Measurements from ENCODE around the gene PIGU. TPM values are rescaled to one million over a fixed set of nuclear protein-coding genes. Genes with fewer than 3 reads are reported as not detected.

Gene PIGU
- polyA plus RNA-seq, 1 of the 3 experiments (the other 2 are of a cell fraction), result 40.3 TPM

- TF ChIP-seq FOSL2 (IDR thresholded peaks at IDR 0.05; ENCODE audit: borderline replicate concordance, low read depth) (no peak), RAD21 (IDR thresholded peaks at IDR 0.05; ENCODE audit: low read length) (no peak), NFIC (IDR thresholded peaks at IDR 0.05; ENCODE audit: borderline replicate concordance) (no peak), FOXJ3 (CRISPR knock-in tag; IDR thresholded peaks at IDR 0.05) (no peak), ZBTB33 (IDR thresholded peaks at IDR 0.05; ENCODE audit: borderline replicate concordance, low read depth) (no peak), TEAD4 (IDR thresholded peaks at IDR 0.05; ENCODE audit: borderline replicate concordance, insufficient read depth) (no peak)
- TF ChIP-seq, protein P1, sequence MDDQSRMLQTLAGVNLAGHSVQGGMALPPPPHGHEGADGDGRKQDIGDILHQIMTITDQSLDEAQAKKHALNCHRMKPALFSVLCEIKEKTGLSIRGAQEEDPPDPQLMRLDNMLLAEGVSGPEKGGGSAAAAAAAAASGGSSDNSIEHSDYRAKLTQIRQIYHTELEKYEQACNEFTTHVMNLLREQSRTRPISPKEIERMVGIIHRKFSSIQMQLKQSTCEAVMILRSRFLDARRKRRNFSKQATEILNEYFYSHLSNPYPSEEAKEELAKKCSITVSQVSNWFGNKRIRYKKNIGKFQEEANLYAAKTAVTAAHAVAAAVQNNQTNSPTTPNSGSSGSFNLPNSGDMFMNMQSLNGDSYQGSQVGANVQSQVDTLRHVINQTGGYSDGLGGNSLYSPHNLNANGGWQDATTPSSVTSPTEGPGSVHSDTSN (IDR thresholded peaks at IDR 0.05), result no peak
Observed at GRCh38 chr20:34541264-34541901, 135.5 kb downstream of the PIGU start (continued).

- H3K27me3 ChIP-seq (ENCODE audit: insufficient read depth), result no peaks in the 10 kb centered on the region
- H4K20me1 ChIP-seq (ENCODE audit: insufficient read depth), result peaks cover 6% of the 10 kb centered on the region; the same call in 1 of the 2 replicates
- H3K4me3 ChIP-seq (ENCODE audit: low read depth in 2 of 2, low read length in 1 of 2), result no peak overlapping the region
- no peak overlapping the region for H2AFZ ChIP-seq (ENCODE audit: low read depth)
- H3K4me2 ChIP-seq, result no peak overlapping the region
- peaks cover 24 to 52% of the 10 kb centered on the region in 2 experiments for H3K36me3 ChIP-seq (replicated peaks in 1 of 2; ENCODE audit: control insufficient read depth in 1 of 2, insufficient read depth in 2 of 2, low read length in 1 of 2)
- H3K9ac ChIP-seq, result no peak overlapping the region
- H3K9me2 ChIP-seq, result no peaks in the 10 kb centered on the region
- WGBS (ENCODE audit: low lambda C conversion rate), result 97% methylated on average over 15 of the region's 15 CpGs
- no peaks in the 10 kb centered on the region for H3K4me1 ChIP-seq (ENCODE audit: control insufficient read depth in 1 of 2, insufficient read depth in 2 of 2, low read depth in 1 of 2, low read length in 1 of 2)
- POLR2A ChIA-PET, result no interaction called here
- no peak for DNase-seq
- H3F3A ChIP-seq (replicated peaks; ENCODE audit: insufficient read depth), result peaks cover 8% of the 10 kb centered on the region
- no peak for TF ChIP-seq RXRA (IDR thresholded peaks at IDR 0.05; ENCODE audit: borderline replicate concordance, low read depth)
- TF ChIP-seq GABPA (IDR thresholded peaks at IDR 0.05; ENCODE audit: low read depth), result no peak
- TF ChIP-seq, protein P2, sequence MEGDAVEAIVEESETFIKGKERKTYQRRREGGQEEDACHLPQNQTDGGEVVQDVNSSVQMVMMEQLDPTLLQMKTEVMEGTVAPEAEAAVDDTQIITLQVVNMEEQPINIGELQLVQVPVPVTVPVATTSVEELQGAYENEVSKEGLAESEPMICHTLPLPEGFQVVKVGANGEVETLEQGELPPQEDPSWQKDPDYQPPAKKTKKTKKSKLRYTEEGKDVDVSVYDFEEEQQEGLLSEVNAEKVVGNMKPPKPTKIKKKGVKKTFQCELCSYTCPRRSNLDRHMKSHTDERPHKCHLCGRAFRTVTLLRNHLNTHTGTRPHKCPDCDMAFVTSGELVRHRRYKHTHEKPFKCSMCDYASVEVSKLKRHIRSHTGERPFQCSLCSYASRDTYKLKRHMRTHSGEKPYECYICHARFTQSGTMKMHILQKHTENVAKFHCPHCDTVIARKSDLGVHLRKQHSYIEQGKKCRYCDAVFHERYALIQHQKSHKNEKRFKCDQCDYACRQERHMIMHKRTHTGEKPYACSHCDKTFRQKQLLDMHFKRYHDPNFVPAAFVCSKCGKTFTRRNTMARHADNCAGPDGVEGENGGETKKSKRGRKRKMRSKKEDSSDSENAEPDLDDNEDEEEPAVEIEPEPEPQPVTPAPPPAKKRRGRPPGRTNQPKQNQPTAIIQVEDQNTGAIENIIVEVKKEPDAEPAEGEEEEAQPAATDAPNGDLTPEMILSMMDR (IDR thresholded peaks at IDR 0.05), result no peak
- TF ChIP-seq YY1 (IDR thresholded peaks at IDR 0.05; ENCODE audit: low read depth), result no peak
- TF ChIP-seq EZH2phosphoT487 (IDR thresholded peaks at IDR 0.05; ENCODE audit: borderline replicate concordance, low read depth), result no peak
- TF ChIP-seq TEAD4 (IDR thresholded peaks at IDR 0.05; ENCODE audit: borderline replicate concordance, insufficient read depth), result no peak
- no peak for TF ChIP-seq MAX (IDR thresholded peaks at IDR 0.05; ENCODE audit: low read depth)
- TF ChIP-seq SIN3A (IDR thresholded peaks at IDR 0.05; ENCODE audit: borderline replicate concordance, low read depth, low read length), result no peak
- TF ChIP-seq MXI1 (IDR thresholded peaks at IDR 0.05; ENCODE audit: low read depth, low read length), result no peak
- no peak for TF ChIP-seq GATA2 (CRISPR knock-in tag; IDR thresholded peaks at IDR 0.05)
- no peak for TF ChIP-seq TAF1 (IDR thresholded peaks at IDR 0.05; ENCODE audit: borderline replicate concordance, low read depth, low read length)
- TF ChIP-seq ZBTB33 (IDR thresholded peaks at IDR 0.05; ENCODE audit: borderline replicate concordance, low read depth), result no peak
- no peak for TF ChIP-seq MEF2A (IDR thresholded peaks at IDR 0.05; ENCODE audit: borderline replicate concordance, low read depth)
- TF ChIP-seq POLR2AphosphoS5 (IDR thresholded peaks at IDR 0.05; ENCODE audit: low read depth, low read length), result no peak
- no peak for TF ChIP-seq USF1 (IDR thresholded peaks at IDR 0.05; ENCODE audit: borderline replicate concordance, low read depth)
- no peak for TF ChIP-seq EP300 (IDR thresholded peaks at IDR 0.05; ENCODE audit: borderline replicate concordance in 1 of 2, low read depth in 1 of 2, low read length in 1 of 2)
- no peak overlapping the region; a peak in 1 of 4 replicates for H3K27ac ChIP-seq (ENCODE audit: low read depth in 2 of 2, low read length in 1 of 2)
- no peaks in the 10 kb centered on the region for H3K9me3 ChIP-seq
- no peaks in the 10 kb centered on the region; the same call in 1 of the 2 replicates for H3K79me2 ChIP-seq (ENCODE audit: insufficient read depth)
- CTCF ChIA-PET, result interaction anchor here (1.0 to 3.6 kb wide), 4 partner anchors 21 to 229 kb away, joined by 3 to 26 read pairs (median 10); no protein-coding TSS in a partner anchor
Observed at GRCh38 chr20:34540596-34541263, 136.2 kb downstream of the PIGU start.
